Esophagus muscularis mucosa (tissue), 4 donors: ENCODE results near the gene MCF2. TPM values are rescaled to one million over a fixed set of nuclear protein-coding genes. Genes with fewer than 3 reads are reported as not detected.

ENCODE experiments used
- DNase-seq: peaks from one replicate; pipeline ENCODE4 v3.0.0-alpha.2; 2017; ENCODE audit errors: extremely low spot score
- H3K27ac ChIP-seq, 4 donors: fragments of 200-600 bp; sonication (generic); replicated peaks in 1 of 4; 1 replicate in 3 of 4; 2 replicates in 1 of 4; pipeline ENCODE4 v1.5.1; 2016 to 2019; ENCODE audit warnings: mild to moderate bottlenecking in 1 of 4
- H3K27me3 ChIP-seq, 4 donors: fragments of 200-600 bp; sonication (generic); one replicate each; pipeline versions ENCODE4 v1.5.1 to v1.6.0; 2016 to 2019
- H3K36me3 ChIP-seq, 4 donors: fragments of 200-600 bp; sonication (generic); one replicate each; pipeline ENCODE4 v1.5.1; 2016 to 2019
- H3K4me1 ChIP-seq, 4 donors: fragments of 200-600 bp; sonication (generic); one replicate each; pipeline ENCODE4 v1.5.1; 2016 to 2019
- H3K4me3 ChIP-seq, 4 donors: fragments of 200-600 bp; sonication (generic); 1 replicate in 2 of 4; 2 replicates in 2 of 4; pipeline ENCODE4 v1.5.1; 2016 to 2019; ENCODE audit warnings: mild to moderate bottlenecking in 4 of 4, moderate library complexity in 1 of 4
- H3K9me3 ChIP-seq, 4 donors: fragments of 200-600 bp; sonication (generic); 1 replicate in 3 of 4; 2 replicates in 1 of 4; pipeline ENCODE4 v1.5.1; 2016 to 2019
- CTCF ChIP-seq, 3 experiments: fragments of 200-600 bp in 2 of 3; fragments of 450-650 bp in 1 of 3; sonication (generic) in 2 of 3; IDR thresholded peaks; one replicate each; pipeline ENCODE4 v1.5.1; 2017 to 2019; ENCODE audit warnings: antibody characterized with exemption in 3 of 3, mild to moderate bottlenecking in 2 of 3, moderate library complexity in 1 of 3
- EP300 ChIP-seq: sonication (generic); formaldehyde crosslinking; IDR thresholded peaks from one replicate; pipeline ENCODE4 v1.6.1; 2017; ENCODE audit warnings: antibody characterized with exemption
- POLR2A ChIP-seq: fragments of 450-650 bp; IDR thresholded peaks from one replicate; pipeline ENCODE4 v1.6.1; 2017; ENCODE audit warnings: antibody characterized with exemption, moderate library complexity, mild to moderate bottlenecking, low read depth
- POLR2AphosphoS5 ChIP-seq, 2 donors: sonication (generic); formaldehyde crosslinking; IDR thresholded peaks; one replicate each; pipeline ENCODE4 v1.6.1; 2017; ENCODE audit warnings: antibody characterized with exemption in 2 of 2
- WGBS: methylation state at CpG from one replicate; pipeline ENCODE4 v1.1.5; 2018; 5-methylcytosine and 5-hydroxymethylcytosine counted together
- intact Hi-C: fragments of 100-400 bp; cut with DNase I; formaldehyde crosslinking; loops from one replicate; pipeline ENCODE4 v1.15.1; 2023
- small RNA-seq, 3 donors: library from RNA; depleted of rRNA; stranded (forward); fragments of <200 nt; gene quantifications; one replicate each; pipeline ENCODE3, GENCODE V24; 2016
- total RNA-seq, 4 donors: library from RNA; depleted of rRNA; stranded (reverse); fragments of >200 nt; gene quantifications; one replicate each; pipeline versions ENCODE4 v1.1.0 to v1.2.1, GENCODE V29; 2016

MCF2 gene
- total RNA-seq, 4 donors from 2014 or later, result 0.33 to 0.83 (median 0.39) TPM; not detected in 1

- WGBS, result 83% methylated on average over 4 of the region's 4 CpGs
Measured at GRCh38 chrX:139532834-139533233, 175.1 kb downstream of the MCF2 start.

More at GRCh38 chrX:139532834-139533233, 175.1 kb downstream of the MCF2 start:
- intact Hi-C loops, result no loop called here
- no peak for DNase-seq
- H3K36me3 ChIP-seq, result no peaks in the 10 kb centered on the region
- no peak overlapping the region for H3K4me3 ChIP-seq
- H3K27ac ChIP-seq, result no peak overlapping the region
- no peak for TF ChIP-seq POLR2A
- TF ChIP-seq POLR2AphosphoS5 (IDR thresholded peaks at IDR 0.05), result no peak
- no peak for TF ChIP-seq CTCF (IDR thresholded peaks at IDR 0.05)
- TF ChIP-seq EP300, result no peak
- no peaks in the 10 kb centered on the region for H3K27me3 ChIP-seq
- no peaks in the 10 kb centered on the region for H3K4me1 ChIP-seq
- no peaks in the 10 kb centered on the region for H3K9me3 ChIP-seq

Small RNAs within 50 kb of the gene (small RNA-seq; reads per million reads assigned to genes)
- gene RF01210, result 0 reads per million in 3 donors

Other genes starting within 250 kb of the MCF2 start
- gene F9, start 177.4 kb downstream of the MCF2 start, total RNA-seq, result not detected
- 10 to 100 TPM; 17.9 to 29.2 (median 22.4) TPM for gene ATP11C, start 224.9 kb upstream of the MCF2 start, total RNA-seq